Ovary (tissue), 9 donors: ENCODE results near the gene SLC45A3. TPM values are rescaled to one million over a fixed set of nuclear protein-coding genes. Genes with fewer than 3 reads are reported as not detected.

Experiments
- DNase-seq, 5 donors: peaks; one replicate each; pipeline ENCODE4 v3.0.0-alpha.2; 2019 to 2020
- H3K27ac ChIP-seq, 2 donors: fragments of 200-600 bp; one replicate each; pipeline versions ENCODE4 v1.5.1 to v1.8.0; 2019 to 2022
- H3K27me3 ChIP-seq: fragments of 200-600 bp; one replicate; pipeline ENCODE4 v1.8.0; 2022
- H3K36me3 ChIP-seq: fragments of 200-600 bp; sonication (generic); one replicate; pipeline ENCODE4 v1.5.1; 2019
- H3K4me1 ChIP-seq: one replicate; pipeline ENCODE4 v1.8.1; 2013; ENCODE audit warnings: mild to moderate bottlenecking, moderate library complexity; ENCODE audit not compliant: insufficient read depth
- H3K4me3 ChIP-seq: fragments of 200-600 bp; sonication (generic); one replicate; pipeline ENCODE4 v1.5.1; 2017
- H3K9me3 ChIP-seq, 2 donors: fragments of 200-600 bp in 1 of 2; sonication (generic) in 1 of 2; one replicate each; pipeline versions ENCODE4 v1.5.1 to v1.8.1; 2013 to 2019; ENCODE audit warnings: mild to moderate bottlenecking in 1 of 2, moderate library complexity in 1 of 2
- CTCF ChIP-seq, 3 donors: fragments of 450-650 bp in 2 of 3; fragments of 200-600 bp in 1 of 3; IDR thresholded peaks; one replicate each; pipeline versions ENCODE4 v1.5.1 to v1.8.0; 2016 to 2022; ENCODE audit warnings: antibody characterized with exemption in 3 of 3, mild to moderate bottlenecking in 1 of 3
- EP300 ChIP-seq: sonication (generic); formaldehyde crosslinking; IDR thresholded peaks from one replicate; pipeline ENCODE4 v1.6.1; 2017; ENCODE audit warnings: antibody characterized with exemption
- POLR2A ChIP-seq: fragments of 450-650 bp; IDR thresholded peaks from one replicate; pipeline ENCODE4 v1.6.1; 2017; ENCODE audit warnings: antibody characterized with exemption, mild to moderate bottlenecking, moderate library complexity
- WGBS, 3 donors: extraction: QIAGEN DNeasy Blood & Tissue Kit in 1 of 3; methylation state at CpG; one replicate each; pipeline versions ENCODE4 v1.1.5 to v1.1.7; 2013 to 2017; 5-methylcytosine and 5-hydroxymethylcytosine counted together
- intact Hi-C, 4 donors: fragments of 100-400 bp; cut with DNase I; formaldehyde crosslinking; loops; one replicate each; pipeline versions ENCODE4 v1.11.0 to v1.15.1; 2022 to 2023
- polyA plus RNA-seq, 2 donors: library from polyadenylated mRNA; stranded (reverse); fragments of 200-250 nt in 1 of 2; fragments of 350-450 nt in 1 of 2; fragmentation: Illumina TruSeq in 1 of 2; extraction: RNeasy Lipid Tissue Mini Kit (QIAGEN cat#74804) in 1 of 2; gene quantifications; one replicate each; pipeline ENCODE4 v1.2.3, GENCODE V29; 2013 to 2014
- total RNA-seq, 7 donors: library from RNA; depleted of rRNA in 2 of 7; stranded (reverse); fragments of >200 nt in 2 of 7; fragmentation: NEBNext Ultra II Directional in 3 of 7; extraction: Animal tissue kit (Norgen Biotek cat#: 25700) in 3 of 7; gene quantifications; one replicate each; pipeline versions ENCODE4 v1.1.0 to v1.2.4, GENCODE V29; 2016 to 2023
- donor health status: DM: no; HTN: no; CAD: no; lungs with moderate emphysema.
- donor health status: DM: no; HTN: no; CAD: no.
- donor health status: Bipolar disorder and iron deficiency.
- donor health status: DM: yes; HTN: yes; CAD: no.
- donor health status: DM: no; HTN: no; CAD: no.
- donor health status: DM: yes; HTN: yes; CAD: no.

SLC45A3 gene
- total and polyA plus RNA-seq, 9 donors, result 1.5 to 9.5 (median 5.1) TPM

- Histone ChIP-seq H3K27ac (no peak overlapping the region), H3K36me3 (no peaks in the 10 kb centered on the region), H3K9me3 (no peaks in the 10 kb centered on the region), H3K4me3 (no peak overlapping the region), H3K4me1 (peaks cover 16% of the 10 kb centered on the region), H3K27me3 (no peaks in the 10 kb centered on the region)
- WGBS, 3 donors, result 44 to 63% (median 58%) methylated on average over 3 of the region's 3 CpGs
- TF ChIP-seq POLR2A, result no peak
- TF ChIP-seq EP300, result no peak
- no peak for TF ChIP-seq CTCF (IDR thresholded peaks at IDR 0.05)
- no peak for DNase-seq
- intact Hi-C loops, result no loop called here
Observed at GRCh38 chr1:205676597-205676996, 3.7 kb downstream of the SLC45A3 start.

GRCh38 chr1:205676002-205676401 lies 4.3 kb downstream of the SLC45A3 start:
- intact Hi-C loops, result no loop called here

GRCh38 chr1:205675247-205675646 lies 5.1 kb downstream of the SLC45A3 start:
- no peak for DNase-seq
- TF ChIP-seq POLR2A (no peak), CTCF (IDR thresholded peaks at IDR 0.05) (no peak), EP300 (no peak)
- H3K4me1 ChIP-seq, result peaks cover 16% of the 10 kb centered on the region
- intact Hi-C loops, result no loop called here
- no peak overlapping the region for H3K27ac ChIP-seq
- H3K36me3 ChIP-seq, result no peaks in the 10 kb centered on the region
- H3K4me3 ChIP-seq, result no peak overlapping the region
- no peaks in the 10 kb centered on the region for H3K27me3 ChIP-seq
- 95 to 97% (median 96%) methylated on average over 4 of the region's 4 CpGs for WGBS, 3 donors
- no peaks in the 10 kb centered on the region for H3K9me3 ChIP-seq

More at GRCh38 chr1:205676002-205676401, 4.3 kb downstream of the SLC45A3 start:
- no peaks in the 10 kb centered on the region for H3K27me3 ChIP-seq
- TF ChIP-seq POLR2A, result no peak
- TF ChIP-seq EP300, result no peak
- TF ChIP-seq CTCF (IDR thresholded peaks at IDR 0.05), result no peak
- no peak overlapping the region for H3K4me3 ChIP-seq
- no peak for DNase-seq
- WGBS, 3 donors, result 92 to 94% (median 93%) methylated on average over 5 of the region's 5 CpGs
- peaks cover 16% of the 10 kb centered on the region for H3K4me1 ChIP-seq
- no peaks in the 10 kb centered on the region for H3K36me3 ChIP-seq
- no peak overlapping the region for H3K27ac ChIP-seq
- H3K9me3 ChIP-seq, result no peaks in the 10 kb centered on the region

- 74 to 81% (median 74%) methylated on average over 4 of the region's 4 CpGs for WGBS, 3 donors
- peaks cover 4% of the 10 kb centered on the region for H3K4me1 ChIP-seq
- intact Hi-C loops, result no loop called here
- no peak overlapping the region for H3K4me3 ChIP-seq
- H3K27ac ChIP-seq, result no peak overlapping the region
- no peak for DNase-seq
- no peaks in the 10 kb centered on the region for H3K36me3 ChIP-seq
- no peaks in the 10 kb centered on the region for H3K9me3 ChIP-seq
- TF ChIP-seq CTCF (IDR thresholded peaks at IDR 0.05) (no peak), EP300 (no peak), POLR2A (no peak)
- no peaks in the 10 kb centered on the region for H3K27me3 ChIP-seq
Observed at GRCh38 chr1:205672970-205673369, 7.3 kb downstream of the SLC45A3 start.
